Prostate gland (tissue), 2 donors: Measurements from ENCODE around the gene USP9Y. TPM values are rescaled to one million over a fixed set of nuclear protein-coding genes. Genes with fewer than 3 reads are reported as not detected.
A peak's percentile ranks its signal among the peaks of the same experiment; 100 is the strongest.

ENCODE experiments used
- DNase-seq: peaks from one replicate; pipeline ENCODE4 v3.0.0-alpha.2; 2019; ENCODE audit warnings: low spot score
- H3K27ac ChIP-seq, 2 donors: fragments of 200-600 bp; sonication (generic); 2 replicates each; pipeline ENCODE4 v1.5.1; 2017 to 2019
- H3K27me3 ChIP-seq: fragments of 200-600 bp; sonication (generic); replicated peaks from 2 replicates; pipeline ENCODE4 v1.5.1; 2019; ENCODE audit not compliant: insufficient read depth
- H3K36me3 ChIP-seq, 2 donors: fragments of 200-600 bp; sonication (generic); 1 replicate in 1 of 2; 2 replicates in 1 of 2; pipeline versions ENCODE4 v1.5.1 to v1.8.1; 2017 to 2019
- H3K4me1 ChIP-seq: fragments of 200-600 bp; sonication (generic); replicated peaks from 2 replicates; pipeline ENCODE4 v1.5.1; 2019
- H3K4me3 ChIP-seq, 2 donors: fragments of 200-600 bp; sonication (generic); 2 replicates each; pipeline ENCODE4 v1.5.1; 2017 to 2019
- H3K9me3 ChIP-seq: fragments of 200-600 bp; sonication (generic); 2 replicates; pipeline ENCODE4 v1.5.1; 2017
- CTCF ChIP-seq, 4 experiments: fragments of 200-600 bp in 2 of 4; fragments of 450-650 bp in 2 of 4; sonication (generic) in 2 of 4; IDR thresholded peaks; 1 replicate in 3 of 4; 2 replicates in 1 of 4; pipeline ENCODE4 v1.5.1; 2016 to 2019; ENCODE audit warnings: antibody characterized with exemption in 4 of 4, mild to moderate bottlenecking in 2 of 4, moderate library complexity in 2 of 4
- POLR2A ChIP-seq: fragments of 450-650 bp; IDR thresholded peaks from one replicate; pipeline ENCODE4 v1.6.1; 2016; ENCODE audit warnings: antibody characterized with exemption, mild to moderate bottlenecking
- POLR2AphosphoS5 ChIP-seq: sonication (generic); formaldehyde crosslinking; IDR thresholded peaks from one replicate; pipeline ENCODE4 v1.6.1; 2017; ENCODE audit warnings: antibody characterized with exemption
- WGBS: methylation state at CpG from one replicate; pipeline ENCODE4 v1.1.5; 2018; 5-methylcytosine and 5-hydroxymethylcytosine counted together
- intact Hi-C: fragments of 100-400 bp; cut with DNase I; formaldehyde crosslinking; loops from one replicate; pipeline ENCODE4 v1.14.2; 2022
- total RNA-seq, 2 donors: library from RNA; depleted of rRNA; stranded (reverse); fragments of >200 nt; gene quantifications; one replicate each; pipeline ENCODE4 v1.1.0, GENCODE V29; 2016

Gene USP9Y, protein sequence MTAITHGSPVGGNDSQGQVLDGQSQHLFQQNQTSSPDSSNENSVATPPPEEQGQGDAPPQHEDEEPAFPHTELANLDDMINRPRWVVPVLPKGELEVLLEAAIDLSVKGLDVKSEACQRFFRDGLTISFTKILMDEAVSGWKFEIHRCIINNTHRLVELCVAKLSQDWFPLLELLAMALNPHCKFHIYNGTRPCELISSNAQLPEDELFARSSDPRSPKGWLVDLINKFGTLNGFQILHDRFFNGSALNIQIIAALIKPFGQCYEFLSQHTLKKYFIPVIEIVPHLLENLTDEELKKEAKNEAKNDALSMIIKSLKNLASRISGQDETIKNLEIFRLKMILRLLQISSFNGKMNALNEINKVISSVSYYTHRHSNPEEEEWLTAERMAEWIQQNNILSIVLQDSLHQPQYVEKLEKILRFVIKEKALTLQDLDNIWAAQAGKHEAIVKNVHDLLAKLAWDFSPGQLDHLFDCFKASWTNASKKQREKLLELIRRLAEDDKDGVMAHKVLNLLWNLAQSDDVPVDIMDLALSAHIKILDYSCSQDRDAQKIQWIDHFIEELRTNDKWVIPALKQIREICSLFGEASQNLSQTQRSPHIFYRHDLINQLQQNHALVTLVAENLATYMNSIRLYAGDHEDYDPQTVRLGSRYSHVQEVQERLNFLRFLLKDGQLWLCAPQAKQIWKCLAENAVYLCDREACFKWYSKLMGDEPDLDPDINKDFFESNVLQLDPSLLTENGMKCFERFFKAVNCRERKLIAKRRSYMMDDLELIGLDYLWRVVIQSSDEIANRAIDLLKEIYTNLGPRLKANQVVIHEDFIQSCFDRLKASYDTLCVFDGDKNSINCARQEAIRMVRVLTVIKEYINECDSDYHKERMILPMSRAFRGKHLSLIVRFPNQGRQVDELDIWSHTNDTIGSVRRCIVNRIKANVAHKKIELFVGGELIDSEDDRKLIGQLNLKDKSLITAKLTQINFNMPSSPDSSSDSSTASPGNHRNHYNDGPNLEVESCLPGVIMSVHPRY (N-terminal part only)
- total RNA-seq = 10 to 100 TPM; 28.2 to 33.9 TPM

GRCh38 chrY:12701181-12701695, at the start of gene USP9Y:
Gene USP9Y, plus strand, starts transcription at chrY:12701231. Its CDS starts 8,217 bp downstream, at chrY:12709448.
- no peak for DNase-seq
- intact Hi-C loops = no loop called here
- WGBS = 82% methylated on average over 1 of the region's 1 CpG
- Histone ChIP-seq H3K36me3 (no peaks in the 10 kb centered on the region), H3K4me3 (no peak within 1 kb of the TSS), H3K4me1 (no peaks in the 10 kb centered on the region), H3K27ac (no peak within 1 kb of the TSS), H3K27me3 (no peaks in the 10 kb centered on the region), H3K9me3 (no peaks in the 10 kb centered on the region)
- TF ChIP-seq POLR2AphosphoS5 (no peak), POLR2A (no peak), CTCF (IDR thresholded peaks at IDR 0.05) (no peak)

GRCh38 chrY:12651621-12652036, 49.4 kb upstream of the USP9Y start:
- H3K9me3 ChIP-seq = no peaks in the 10 kb centered on the region
- H3K36me3 ChIP-seq = no peaks in the 10 kb centered on the region
- DNase-seq = no peak
- no peaks in the 10 kb centered on the region for H3K4me1 ChIP-seq
- no peaks in the 10 kb centered on the region for H3K27me3 ChIP-seq
- TF ChIP-seq CTCF (IDR thresholded peaks at IDR 0.05) = no peak
- TF ChIP-seq POLR2AphosphoS5 = no peak
- no peak for TF ChIP-seq POLR2A
- H3K27ac ChIP-seq = no peak overlapping the region
- intact Hi-C loops = no loop called here
- WGBS = 60% methylated on average over 4 of the region's 4 CpGs
- no peak overlapping the region for H3K4me3 ChIP-seq

- TF ChIP-seq POLR2A = no peak
- no peak for TF ChIP-seq POLR2AphosphoS5
- TF ChIP-seq CTCF (IDR thresholded peaks at IDR 0.05) = no peak
- intact Hi-C loops = loop anchor here (10.0 kb wide), 1 partner anchor 243 kb away; the partner anchor contains the start of gene DDX3Y
- Histone ChIP-seq H3K36me3 (no peaks in the 10 kb centered on the region), H3K27me3 (no peaks in the 10 kb centered on the region), H3K27ac (peak overlapping the region; percentile 84 to 87), H3K4me1 (no peaks in the 10 kb centered on the region), H3K4me3 (peak overlapping the region; percentile 45 to 46), H3K9me3 (no peaks in the 10 kb centered on the region)
- WGBS = under 1% methylated on average over 38 of the region's 41 CpGs
- DNase-seq = peak; percentile 61
These were observed 39.0 kb upstream of the USP9Y start for GRCh38 chrY:12661745-12662681.
